DOHH2 (cell line): ENCODE data around the gene GLIPR2.
"Not testable (repeated sequence)": the region's sequence is repeated elsewhere in the genome, so short reads cannot be mapped to it uniquely, and the experiment has no call there.

ENCODE experiments used
- H3F3A ChIP-seq: fragments of 200-600 bp; sonication (generic), shearing (Covaris generic); 2 replicates; pipeline ENCODE4 v1.6.0; 2016; ENCODE audit warnings: antibody characterized with exemption, mild to moderate bottlenecking; ENCODE audit not compliant: control insufficient read depth, insufficient read depth
- H3K27ac ChIP-seq: fragments of 200-600 bp; sonication (generic); 2 replicates; pipeline ENCODE4 v1.5.1; 2014; ENCODE audit warnings: low read depth, mild to moderate bottlenecking, low read length, moderate library complexity
- H3K27me3 ChIP-seq: fragments of 200-600 bp; sonication (generic); 2 replicates; pipeline ENCODE4 v1.6.1; 2014; ENCODE audit warnings: mild to moderate bottlenecking, low read length, mixed read lengths; ENCODE audit not compliant: control insufficient read depth
- H3K36me3 ChIP-seq: fragments of 200-600 bp; sonication (generic); 2 replicates; pipeline ENCODE4 v1.6.1; 2014; ENCODE audit warnings: mild to moderate bottlenecking, low read length, moderate library complexity, mixed read lengths; ENCODE audit not compliant: control insufficient read depth
- H3K4me1 ChIP-seq: fragments of 200-600 bp; sonication (generic); 2 replicates; pipeline ENCODE4 v1.6.1; 2014; ENCODE audit warnings: mild to moderate bottlenecking, low read length, mixed read lengths; ENCODE audit not compliant: control insufficient read depth
- H3K4me2 ChIP-seq: fragments of 200-600 bp; sonication (generic); 2 replicates; pipeline ENCODE4 v1.6.0; 2014; ENCODE audit warnings: mild to moderate bottlenecking, low read length, moderate library complexity
- H3K4me3 ChIP-seq: fragments of 200-600 bp; sonication (generic); 2 replicates; pipeline ENCODE4 v1.5.1; 2014; ENCODE audit warnings: mild to moderate bottlenecking, low read length, mixed read lengths
- H3K79me2 ChIP-seq: fragments of 200-600 bp; sonication (generic); 2 replicates; pipeline ENCODE4 v1.6.1; 2014; ENCODE audit warnings: mild to moderate bottlenecking, low read length, mixed read lengths; ENCODE audit not compliant: control insufficient read depth
- H3K9me2 ChIP-seq: fragments of 200-600 bp; sonication (generic); replicated peaks from 2 replicates; pipeline ENCODE4 v1.6.1; 2014; ENCODE audit warnings: mild to moderate bottlenecking, low read length, mixed read lengths; ENCODE audit not compliant: control insufficient read depth
- H3K9me3 ChIP-seq: fragments of 200-600 bp; sonication (generic); 2 replicates; pipeline ENCODE4 v1.6.1; 2014; ENCODE audit warnings: antibody characterized with exemption, low read length, mixed read lengths; ENCODE audit not compliant: control insufficient read depth, insufficient read depth
- H4K20me1 ChIP-seq: fragments of 200-600 bp; sonication (generic); 2 replicates; pipeline ENCODE4 v1.6.0; 2014; ENCODE audit warnings: low read depth, mild to moderate bottlenecking, antibody characterized with exemption, low read length, moderate library complexity; ENCODE audit not compliant: control insufficient read depth, insufficient read depth
- EZH2phosphoT487 ChIP-seq: fragments of 200-600 bp; sonication (generic); IDR thresholded peaks from 2 replicates; pipeline ENCODE4 v1.6.1; 2017; ENCODE audit warnings: borderline replicate concordance, mild to moderate bottlenecking, antibody characterized with exemption, low read length, moderate library complexity, mixed read lengths
- TF ChIP-seq, protein P1 (sequence below): fragments of 200-600 bp; sonication (generic); IDR thresholded peaks from one replicate; pipeline ENCODE4 v1.5.1; 2014; ENCODE audit warnings: antibody characterized with exemption, mild to moderate bottlenecking, low read depth, low read length; ENCODE audit not compliant: poor library complexity, severe bottlenecking

The GLIPR2 gene

DNA sequence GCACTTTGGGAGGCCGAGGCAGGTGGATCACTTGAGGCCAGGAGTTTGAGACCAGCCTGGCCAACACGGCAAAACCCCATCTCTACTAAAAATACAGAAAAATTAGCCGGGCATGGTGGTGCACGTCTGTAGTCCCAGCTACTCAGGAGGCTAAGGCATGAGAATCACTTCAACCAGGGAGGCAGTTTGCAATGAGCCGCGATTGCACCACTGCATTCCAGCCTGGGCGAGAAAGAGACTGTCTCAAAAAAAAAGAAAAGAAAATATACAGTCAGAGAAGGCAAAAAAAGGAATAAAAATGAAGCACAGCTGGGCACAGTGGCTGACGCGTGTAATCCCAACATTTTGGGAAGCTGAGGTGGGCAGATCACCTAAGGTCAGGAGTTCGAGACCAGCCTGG lies 40.0 kb downstream of the GLIPR2 start:
- not testable (repeated sequence) for H3K79me2 ChIP-seq, H3K27me3 ChIP-seq, H3K4me1 ChIP-seq, H3F3A ChIP-seq, H3K27ac ChIP-seq, H4K20me1 ChIP-seq, H3K9me2 ChIP-seq, H3K4me2 ChIP-seq, H3K9me3 ChIP-seq, H3K36me3 ChIP-seq, H3K4me3 ChIP-seq

DNA sequence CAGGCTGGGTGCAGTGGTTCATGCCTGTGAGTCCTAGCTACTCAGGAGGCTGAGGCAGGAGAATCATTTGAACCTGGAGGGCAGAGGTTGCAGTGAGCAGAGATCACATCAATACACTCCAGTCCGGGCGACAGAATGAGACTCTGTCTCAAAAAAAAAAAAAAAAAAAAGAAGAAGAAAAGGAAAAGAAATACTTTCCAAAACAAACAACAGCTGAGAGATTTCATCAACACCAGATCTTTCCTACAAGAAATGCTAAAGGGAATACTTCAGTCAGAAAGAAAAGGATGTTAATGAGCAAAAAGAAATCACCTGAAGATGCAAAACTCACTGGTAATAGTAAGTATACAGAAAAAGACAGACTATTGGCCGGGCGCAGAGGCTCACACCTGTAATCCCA lies 41.0 kb downstream of the GLIPR2 start:
- H3K79me2 ChIP-seq = no peaks in the 10 kb centered on the region
- H3K36me3 ChIP-seq = no peaks in the 10 kb centered on the region
- H3K27me3 ChIP-seq = no peaks in the 10 kb centered on the region
- H3K4me2 ChIP-seq = no peak overlapping the region
- TF ChIP-seq, protein P1, sequence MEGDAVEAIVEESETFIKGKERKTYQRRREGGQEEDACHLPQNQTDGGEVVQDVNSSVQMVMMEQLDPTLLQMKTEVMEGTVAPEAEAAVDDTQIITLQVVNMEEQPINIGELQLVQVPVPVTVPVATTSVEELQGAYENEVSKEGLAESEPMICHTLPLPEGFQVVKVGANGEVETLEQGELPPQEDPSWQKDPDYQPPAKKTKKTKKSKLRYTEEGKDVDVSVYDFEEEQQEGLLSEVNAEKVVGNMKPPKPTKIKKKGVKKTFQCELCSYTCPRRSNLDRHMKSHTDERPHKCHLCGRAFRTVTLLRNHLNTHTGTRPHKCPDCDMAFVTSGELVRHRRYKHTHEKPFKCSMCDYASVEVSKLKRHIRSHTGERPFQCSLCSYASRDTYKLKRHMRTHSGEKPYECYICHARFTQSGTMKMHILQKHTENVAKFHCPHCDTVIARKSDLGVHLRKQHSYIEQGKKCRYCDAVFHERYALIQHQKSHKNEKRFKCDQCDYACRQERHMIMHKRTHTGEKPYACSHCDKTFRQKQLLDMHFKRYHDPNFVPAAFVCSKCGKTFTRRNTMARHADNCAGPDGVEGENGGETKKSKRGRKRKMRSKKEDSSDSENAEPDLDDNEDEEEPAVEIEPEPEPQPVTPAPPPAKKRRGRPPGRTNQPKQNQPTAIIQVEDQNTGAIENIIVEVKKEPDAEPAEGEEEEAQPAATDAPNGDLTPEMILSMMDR = no peak
- no peak for TF ChIP-seq EZH2phosphoT487
- no peak overlapping the region for H3K27ac ChIP-seq
- H3K9me3 ChIP-seq = no peaks in the 10 kb centered on the region
- no peak overlapping the region for H3K4me3 ChIP-seq
- no peaks in the 10 kb centered on the region for H3K9me2 ChIP-seq
- H4K20me1 ChIP-seq = no peaks in the 10 kb centered on the region
- H3K4me1 ChIP-seq = no peaks in the 10 kb centered on the region
- H3F3A ChIP-seq = no peaks in the 10 kb centered on the region

DNA sequence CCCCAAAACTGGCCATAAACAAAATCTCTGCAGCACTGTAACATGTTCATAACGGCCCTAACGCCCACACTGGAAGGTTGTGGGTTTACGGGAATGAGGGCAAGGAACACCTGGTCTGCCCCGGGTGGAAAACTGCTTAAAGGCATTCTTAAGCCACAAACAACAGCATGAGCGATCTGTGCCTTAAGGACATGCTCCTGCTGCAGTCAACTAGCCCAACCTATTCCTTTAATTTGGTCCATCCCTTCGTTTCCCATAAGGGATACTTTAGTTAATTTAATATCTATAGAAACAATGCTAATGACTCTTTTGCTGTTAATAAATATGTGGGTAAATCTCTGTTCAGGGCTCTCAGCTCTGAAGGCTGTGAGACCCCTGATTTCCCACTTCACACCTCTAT lies 43.7 kb downstream of the GLIPR2 start:
- H4K20me1 ChIP-seq, H3K79me2 ChIP-seq, H3K27ac ChIP-seq, H3K4me1 ChIP-seq, H3K36me3 ChIP-seq, H3K4me2 ChIP-seq, H3F3A ChIP-seq, H3K4me3 ChIP-seq, H3K9me3 ChIP-seq, H3K27me3 ChIP-seq, H3K9me2 ChIP-seq: not testable (repeated sequence)

DNA sequence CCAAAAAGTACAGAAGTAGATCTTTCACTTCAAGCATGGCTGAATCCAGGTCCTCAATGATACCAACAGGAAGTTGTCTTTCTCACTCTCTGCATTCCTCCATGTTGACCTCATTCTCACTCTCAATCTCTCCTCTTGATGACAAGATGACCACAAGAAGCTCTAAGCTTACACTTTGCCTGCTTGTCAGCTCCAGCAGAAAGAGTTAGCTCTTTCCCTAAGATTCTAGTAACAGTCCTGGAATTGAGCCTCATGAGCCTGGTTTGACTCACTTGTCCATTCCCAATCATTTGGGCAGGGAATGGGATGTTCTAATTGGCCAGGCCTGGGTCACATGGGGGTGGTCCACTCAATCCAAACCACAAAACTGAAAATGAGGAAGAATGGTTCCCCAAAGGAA lies 50.9 kb downstream of the GLIPR2 start:
- TF ChIP-seq, protein P1 = no peak
- no peak for TF ChIP-seq EZH2phosphoT487
- no peaks in the 10 kb centered on the region for H3F3A ChIP-seq
- H3K27me3 ChIP-seq = no peaks in the 10 kb centered on the region
- H3K36me3 ChIP-seq = peaks cover 16% of the 10 kb centered on the region
- H3K4me2 ChIP-seq = 0 out of 2 replicates have a peak overlapping the region, but pooled peaks have one; percentile 8
- H3K9me2 ChIP-seq = no peaks in the 10 kb centered on the region
- H3K4me1 ChIP-seq = peaks cover 22% of the 10 kb centered on the region
- peaks cover 8% of the 10 kb centered on the region; the same call in 1 of the 2 replicates for H4K20me1 ChIP-seq
- no peaks in the 10 kb centered on the region for H3K9me3 ChIP-seq
- H3K79me2 ChIP-seq = peaks cover 17% of the 10 kb centered on the region
- H3K27ac ChIP-seq = no peak overlapping the region
- H3K4me3 ChIP-seq = no peak overlapping the region
